Measurements from ENCODE around the gene UNC93A.

GRCh38 chr6:167267921-167268401, 23.2 kb upstream of the UNC93A start:
- TF ChIP-seq CTCF (IDR thresholded peaks at IDR 0.05) (no peak), POLR2AphosphoS5 (IDR thresholded peaks at IDR 0.05) (no peak), POLR2A (IDR thresholded peaks at IDR 0.05) (no peak)

Measured in breast epithelium (tissue), 3 donors.